Stimulated activated CD8-positive, alpha-beta memory T cell treated with anti-CD3 and anti-CD28 coated beads, Interleukin-15, amount 100 ng/mL, for 48 hours (primary cell): Measurements from ENCODE around the gene ACVRL1.
A peak's percentile ranks its signal among the peaks of the same experiment; 100 is the strongest.
"Not testable (repeated sequence)": the region's sequence is repeated elsewhere in the genome, so short reads cannot be mapped to it uniquely, and the experiment has no call there.

Source experiments
- DNase-seq, 2 donors: peaks; one replicate each; pipeline ENCODE4 v3.0.0-alpha.2; 2020; ENCODE audit warnings: low read depth in 2 of 2

The ACVRL1 gene

DNA sequence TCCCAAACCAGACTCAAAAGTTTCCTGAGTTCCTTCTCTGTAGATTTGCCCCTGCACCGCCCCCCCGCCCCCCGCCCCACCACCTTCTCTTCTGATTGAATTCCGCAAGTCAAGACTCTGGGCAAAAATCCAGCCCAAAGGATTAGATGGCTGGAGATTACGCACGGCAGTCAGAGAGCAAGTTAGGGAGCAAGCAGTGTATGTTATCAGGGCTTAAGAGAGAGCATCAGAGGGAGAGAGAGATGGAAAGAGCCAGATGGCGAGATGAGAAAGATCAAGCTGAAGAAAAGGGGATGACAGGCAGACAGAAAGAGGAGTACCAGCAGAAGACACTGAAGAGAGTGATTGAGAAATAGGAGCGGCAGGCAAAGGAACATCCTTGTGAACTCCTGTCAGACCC lies 33.3 kb upstream of the ACVRL1 start:
- no peak for DNase-seq

DNA sequence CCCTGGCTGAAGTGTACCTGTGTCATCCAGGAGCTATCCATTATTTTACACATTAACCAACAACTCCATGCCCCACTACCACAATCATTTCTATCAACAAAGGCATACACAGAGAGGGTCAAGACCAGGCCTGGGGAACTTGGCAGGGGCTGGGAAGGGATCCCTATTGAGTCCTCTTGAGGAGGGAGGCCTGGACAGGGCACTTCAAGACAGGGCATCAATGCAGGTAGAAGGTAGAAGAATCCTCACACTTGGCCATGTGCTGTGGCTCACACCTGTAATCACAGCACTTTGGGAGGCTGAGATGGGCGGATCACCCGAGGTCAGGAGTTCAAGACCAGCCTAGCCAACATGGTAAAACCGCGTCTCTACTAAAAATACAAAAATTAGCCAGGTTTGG lies 32.8 kb upstream of the ACVRL1 start:
- no peak for DNase-seq

DNA sequence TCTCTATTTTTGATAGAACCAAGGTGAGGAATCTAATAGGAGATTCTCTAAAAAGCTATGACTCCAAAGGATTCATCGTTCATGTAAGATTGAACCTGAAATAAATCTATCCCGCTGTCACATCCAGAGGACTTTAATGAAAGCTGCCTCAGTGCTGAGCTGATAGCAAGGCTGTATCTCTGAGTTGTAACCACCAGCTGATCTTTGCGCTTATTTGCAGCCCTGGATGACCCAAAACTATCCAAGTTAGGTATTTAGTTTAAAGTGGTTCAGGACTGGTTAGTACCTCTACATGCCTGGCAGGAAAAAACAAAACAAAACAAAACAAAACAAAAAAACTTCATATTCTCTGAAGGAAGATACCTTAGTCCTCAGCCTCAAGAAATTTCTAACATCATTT lies 28.2 kb upstream of the ACVRL1 start:
- DNase-seq: no peak

DNA sequence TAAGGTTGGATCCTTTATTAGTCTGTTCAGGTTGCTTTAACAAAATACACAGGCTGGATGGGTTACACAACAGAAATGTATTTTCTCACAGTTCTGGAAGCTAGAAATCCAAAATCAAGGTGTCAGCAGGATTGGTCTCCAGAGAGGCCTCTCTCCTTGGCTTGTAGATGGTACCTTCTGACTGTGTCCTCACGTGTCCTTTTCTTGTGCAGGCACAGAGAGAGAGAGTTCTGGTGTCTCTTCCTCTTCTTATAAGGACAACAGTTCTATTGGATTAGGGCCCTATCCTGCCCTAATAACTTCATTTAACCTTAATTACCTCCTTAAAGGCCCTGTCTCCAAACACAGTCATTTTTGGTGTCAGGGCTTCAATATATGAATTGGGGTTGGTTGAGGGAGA lies 24.0 kb upstream of the ACVRL1 start:
- no peak for DNase-seq

DNA sequence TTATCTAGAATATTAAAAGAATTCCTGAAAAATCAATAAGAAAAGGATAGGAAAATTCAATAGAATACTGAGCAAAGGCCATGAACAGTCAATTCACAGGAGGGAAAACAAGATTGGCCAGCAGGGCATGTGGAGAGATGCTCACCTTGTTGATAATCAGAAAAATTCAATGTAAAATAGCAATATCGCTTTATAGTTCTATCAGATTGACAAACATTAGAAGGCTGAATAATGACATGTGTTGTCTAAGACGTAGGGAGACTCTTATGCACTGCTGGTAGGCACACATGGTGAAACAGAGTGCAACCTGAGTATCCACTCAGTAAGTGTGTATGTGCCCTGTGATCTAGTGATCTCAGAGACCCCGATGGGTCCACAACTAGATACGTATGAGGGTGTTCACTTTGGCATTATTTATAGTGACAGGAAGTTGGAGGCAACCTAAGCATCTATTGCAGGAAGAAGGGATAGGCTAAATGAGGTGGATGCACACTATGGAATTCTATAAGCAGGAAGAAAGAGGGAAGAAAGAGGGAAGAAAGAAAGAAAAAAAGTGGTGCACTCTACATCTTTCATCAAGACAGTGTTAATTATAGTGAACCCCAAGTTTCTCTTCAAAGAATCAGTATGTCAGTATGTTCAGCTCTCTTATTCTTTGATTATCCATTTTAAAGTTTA lies 23.2 kb upstream of the ACVRL1 start:
- DNase-seq: no peak

DNA sequence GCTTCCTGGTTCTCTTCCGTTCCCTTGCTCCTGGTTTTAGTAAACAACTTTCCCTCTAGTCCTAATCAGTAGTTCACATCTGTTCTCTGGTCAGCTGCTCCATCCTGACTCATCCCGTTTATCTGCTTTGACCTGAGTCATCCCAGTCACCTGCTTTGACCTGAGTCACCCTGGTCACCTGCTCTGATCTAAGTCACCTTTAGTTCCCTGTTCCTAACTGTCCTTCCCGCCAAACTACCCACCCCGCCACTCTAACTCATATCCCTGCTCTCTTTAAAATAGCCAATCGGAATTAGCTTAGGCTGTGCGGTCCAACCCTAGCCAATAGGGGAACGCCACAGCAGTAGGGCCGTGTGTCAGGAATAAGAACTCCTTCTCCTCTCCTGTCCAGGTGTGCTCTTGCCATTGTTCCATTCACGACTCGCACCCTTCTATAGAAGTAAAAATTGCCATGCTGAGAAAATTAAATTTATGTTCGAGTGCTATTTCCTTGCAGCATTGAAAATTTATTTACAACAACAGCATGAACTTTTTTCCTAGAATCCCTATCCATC lies 22.6 kb upstream of the ACVRL1 start:
- DNase-seq: no peak

DNA sequence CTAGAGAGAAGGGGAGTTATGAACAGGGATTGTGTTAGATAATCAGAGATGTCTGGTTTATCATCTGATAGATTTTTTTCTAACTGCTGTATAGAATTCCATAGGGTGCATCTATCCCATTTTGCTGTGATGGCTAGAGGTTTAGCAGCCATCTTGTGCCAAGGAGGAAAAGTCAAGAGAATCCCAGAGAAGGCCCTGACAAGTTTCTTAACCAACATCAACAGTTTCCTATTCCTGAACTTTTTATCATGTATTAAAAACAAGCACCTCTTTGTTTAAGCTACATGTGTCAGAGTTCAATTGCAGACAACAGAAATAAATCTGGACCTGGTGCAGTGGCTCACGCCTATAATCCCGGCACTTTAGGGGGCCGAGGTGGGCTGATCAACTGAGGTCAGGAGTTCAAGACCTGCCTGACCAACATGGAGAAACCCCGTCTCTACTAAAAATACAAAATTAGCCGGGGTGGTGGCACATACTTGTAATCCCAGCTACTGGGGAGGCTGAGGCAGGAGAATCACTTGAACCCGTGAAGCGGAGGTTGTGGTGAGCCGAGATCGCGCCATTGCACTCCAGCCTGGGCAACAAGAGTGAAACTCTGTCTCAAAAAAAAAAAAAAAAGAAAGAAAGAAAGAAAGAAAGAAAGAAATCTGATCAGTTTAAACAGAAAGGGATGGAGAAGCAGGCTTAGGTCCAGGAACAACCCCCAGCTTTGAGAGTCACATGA lies 21.8 kb upstream of the ACVRL1 start:
- DNase-seq: not testable (repeated sequence)

DNA sequence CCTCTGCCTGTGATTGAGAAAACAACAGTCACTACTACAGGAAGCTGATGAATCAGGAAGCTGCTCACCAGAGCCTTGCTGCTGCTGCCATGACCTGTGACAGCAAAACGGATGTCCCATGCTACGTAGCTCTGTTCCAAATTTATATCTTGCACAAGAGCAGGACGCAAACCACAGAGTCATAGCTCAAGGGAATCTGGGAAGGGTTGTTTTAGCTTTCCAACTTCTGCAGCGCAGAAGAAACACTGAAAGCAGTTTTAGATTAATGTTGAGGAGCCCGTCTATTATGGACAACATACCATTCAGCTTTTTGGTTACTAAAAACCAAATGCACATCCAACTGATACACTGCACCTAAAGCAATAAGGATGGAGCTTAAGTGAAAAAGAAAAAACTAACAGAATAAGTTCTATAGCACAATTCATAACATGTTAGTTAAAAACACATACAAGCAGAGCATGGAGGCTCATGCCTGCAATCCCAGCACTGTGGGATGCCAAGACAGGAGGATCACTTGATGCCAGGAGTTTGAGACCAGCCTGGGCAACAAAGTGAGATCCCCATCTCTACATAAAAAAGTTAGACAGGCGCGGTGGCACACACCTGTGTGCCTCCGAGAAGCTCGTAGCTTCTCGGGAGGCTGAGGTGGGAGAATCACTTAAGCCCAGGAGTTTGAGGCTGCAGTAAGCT lies 21.1 kb upstream of the ACVRL1 start:
- DNase-seq: no peak

DNA sequence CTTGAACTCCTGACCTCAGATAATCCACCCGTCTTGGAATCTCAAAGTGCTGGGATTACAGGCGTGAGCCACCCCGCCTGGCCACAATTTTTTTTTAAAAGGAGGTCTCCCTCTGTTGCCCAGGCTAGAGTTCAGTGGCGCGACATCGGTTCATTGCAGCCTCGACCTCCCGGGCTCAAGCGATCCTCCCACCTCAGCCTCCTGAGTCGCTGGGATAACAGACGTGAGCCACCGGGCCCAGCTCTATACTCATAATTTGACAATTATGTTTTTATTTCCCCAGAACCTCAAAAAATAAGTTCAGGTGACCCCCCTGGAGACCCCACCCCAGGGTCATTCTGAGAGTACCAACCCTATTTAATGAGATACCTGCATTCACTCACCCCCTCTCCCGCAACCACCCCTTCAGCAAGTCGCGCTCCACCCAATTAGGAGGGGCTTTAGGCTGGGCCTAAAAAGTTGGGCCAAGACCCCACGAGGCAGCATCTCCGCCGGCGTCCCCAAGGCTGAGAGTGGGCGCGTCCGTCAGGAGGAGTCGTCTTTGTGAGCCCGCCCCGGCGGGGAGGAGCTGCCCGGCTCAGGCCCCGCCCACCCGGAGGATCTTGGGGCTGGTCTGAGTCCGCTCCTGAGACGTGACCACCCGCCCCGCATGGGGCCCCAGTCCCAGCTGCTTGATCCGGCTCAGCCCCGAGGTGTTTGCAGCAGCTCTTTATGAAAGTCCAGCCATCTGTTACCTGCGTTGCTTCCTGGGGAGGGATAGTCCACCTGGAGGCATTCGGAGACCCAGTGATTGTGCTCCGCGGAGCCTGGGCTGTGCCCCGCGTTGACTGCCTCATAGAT lies 19.6 kb upstream of the ACVRL1 start, which contains the start of gene ANKRD33:
Gene ANKRD33 (plus strand): TSS at position 628 of the 840 bp plus-strand sequence. CDS start 84 bp downstream, at position 712.
- DNase-seq: peak in 1 of 2 donors; percentile 10

DNA sequence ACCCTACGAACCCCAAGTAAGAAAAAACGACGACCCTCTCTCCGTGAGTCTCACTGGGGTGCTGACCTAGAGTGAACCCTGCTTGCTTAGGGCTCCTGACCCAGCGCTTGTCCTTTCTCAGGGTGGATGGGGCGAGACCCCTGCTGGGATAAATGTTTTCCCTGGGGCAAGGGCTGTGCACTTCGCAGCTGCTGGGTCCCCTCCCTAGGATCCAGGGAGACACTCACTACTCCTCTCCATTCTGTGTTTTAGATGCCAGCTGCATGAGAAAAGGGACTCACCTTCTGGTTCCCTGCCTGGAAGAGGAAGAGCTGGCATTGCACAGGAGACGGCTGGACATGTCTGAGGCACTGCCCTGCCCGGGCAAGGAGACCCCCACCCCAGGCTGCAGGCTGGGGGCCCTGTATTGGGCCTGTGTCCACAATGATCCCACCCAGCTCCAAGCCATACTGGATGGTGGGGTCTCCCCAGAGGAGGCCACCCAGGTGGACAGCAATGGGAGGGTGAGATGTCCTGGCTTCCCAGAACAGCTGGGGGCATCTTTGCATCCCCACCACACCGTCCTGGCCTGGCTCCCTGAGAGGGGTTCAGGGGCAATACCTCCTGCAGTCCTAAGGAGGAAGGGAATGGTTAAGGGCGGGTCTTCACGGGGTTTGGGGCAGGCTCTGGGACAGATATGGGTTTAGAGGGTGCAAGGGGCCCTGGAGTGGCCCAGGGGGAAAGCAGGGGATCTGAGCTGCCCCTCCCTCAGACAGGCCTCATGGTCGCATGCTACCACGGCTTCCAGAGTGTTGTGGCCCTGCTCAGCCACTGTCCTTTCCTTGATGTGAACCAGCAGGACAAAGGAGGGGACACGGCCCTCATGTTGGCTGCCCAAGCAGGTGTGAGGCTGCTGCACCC lies 18.7 kb upstream of the ACVRL1 start:
- no peak for DNase-seq

DNA sequence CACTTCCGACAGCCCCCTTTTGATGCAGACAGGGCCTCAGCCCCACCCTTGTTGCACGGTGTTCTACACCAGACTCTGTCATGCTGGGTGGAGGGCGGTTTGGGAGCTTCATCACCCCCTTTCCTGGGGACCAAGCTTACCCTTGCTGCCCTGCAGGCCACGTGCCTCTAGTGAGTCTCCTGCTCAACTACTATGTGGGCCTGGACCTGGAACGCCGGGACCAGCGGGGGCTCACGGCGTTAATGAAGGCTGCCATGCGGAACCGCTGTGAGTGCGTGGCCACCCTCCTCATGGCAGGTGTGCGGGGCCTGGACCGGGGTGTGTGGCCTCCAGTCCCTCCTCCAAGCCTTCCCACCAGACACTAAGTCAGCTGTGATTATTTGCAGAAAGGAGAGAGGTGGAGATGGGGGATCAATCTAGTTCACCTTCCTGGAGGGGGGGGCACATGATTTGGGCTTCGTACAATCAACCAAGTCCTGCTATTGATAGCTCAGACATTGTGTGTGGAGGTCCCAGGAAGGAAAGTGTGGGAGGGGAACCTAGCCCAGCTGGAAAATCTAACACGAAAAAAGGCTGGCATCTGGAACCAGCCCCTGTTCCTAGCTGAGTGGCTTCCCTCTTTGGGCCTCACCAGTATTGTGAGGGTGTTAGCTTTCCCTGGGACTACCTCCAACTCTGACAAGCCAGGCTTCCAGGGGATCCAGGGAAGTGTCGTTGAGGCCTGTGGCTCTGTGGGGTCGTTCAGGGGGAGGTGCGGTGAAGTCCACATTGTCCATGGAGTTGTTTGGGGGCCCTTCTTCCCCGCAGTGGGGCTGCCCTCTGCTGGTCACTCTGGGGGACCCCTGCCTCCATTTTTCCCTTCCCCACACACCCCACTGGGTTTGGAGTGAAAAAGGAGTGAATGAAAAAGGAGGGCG lies 17.8 kb upstream of the ACVRL1 start:
- DNase-seq: no peak

DNA sequence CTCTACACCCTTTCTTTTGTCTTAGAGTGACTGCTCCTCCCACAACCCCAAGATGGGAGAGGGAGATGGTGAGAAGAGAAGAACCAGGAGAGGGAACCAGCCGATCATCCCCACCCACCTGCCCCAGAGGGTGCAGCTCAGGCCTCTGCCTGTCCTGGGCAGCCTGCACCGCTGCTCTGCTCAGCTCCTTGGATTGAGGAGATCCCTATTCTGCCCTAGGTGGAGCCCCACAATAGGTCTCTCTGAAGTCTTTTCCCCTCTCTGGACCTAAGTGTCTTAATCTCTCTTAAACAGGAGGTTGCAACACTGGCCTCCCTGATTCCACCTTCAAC lies 17.2 kb upstream of the ACVRL1 start:
- no peak for DNase-seq

DNA sequence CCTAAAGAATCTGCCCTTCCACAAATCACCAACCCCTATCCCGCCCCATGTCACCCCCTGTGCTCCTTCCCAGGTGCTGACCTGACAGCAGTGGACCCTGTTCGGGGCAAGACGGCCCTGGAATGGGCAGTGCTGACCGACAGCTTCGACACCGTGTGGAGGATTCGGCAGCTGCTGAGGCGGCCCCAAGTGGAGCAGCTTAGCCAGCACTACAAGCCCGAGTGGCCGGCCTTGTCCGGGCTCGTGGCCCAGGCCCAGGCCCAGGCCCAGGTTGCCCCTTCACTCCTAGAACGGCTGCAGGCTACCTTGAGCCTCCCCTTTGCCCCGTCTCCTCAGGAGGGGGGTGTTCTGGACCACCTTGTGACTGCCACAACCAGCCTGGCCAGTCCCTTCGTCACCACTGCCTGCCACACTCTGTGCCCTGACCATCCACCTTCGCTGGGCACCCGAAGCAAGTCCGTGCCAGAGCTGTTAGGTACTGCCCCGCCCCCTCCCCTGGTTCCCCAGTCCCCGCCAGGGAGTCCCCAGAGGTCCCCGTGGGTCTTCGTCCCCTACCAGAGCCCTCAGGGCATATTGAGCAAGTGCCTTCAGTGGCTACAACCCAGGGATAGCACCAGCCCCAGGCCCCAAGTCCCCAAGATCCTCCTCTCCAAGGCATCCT lies 16.7 kb upstream of the ACVRL1 start:
- no peak for DNase-seq

DNA sequence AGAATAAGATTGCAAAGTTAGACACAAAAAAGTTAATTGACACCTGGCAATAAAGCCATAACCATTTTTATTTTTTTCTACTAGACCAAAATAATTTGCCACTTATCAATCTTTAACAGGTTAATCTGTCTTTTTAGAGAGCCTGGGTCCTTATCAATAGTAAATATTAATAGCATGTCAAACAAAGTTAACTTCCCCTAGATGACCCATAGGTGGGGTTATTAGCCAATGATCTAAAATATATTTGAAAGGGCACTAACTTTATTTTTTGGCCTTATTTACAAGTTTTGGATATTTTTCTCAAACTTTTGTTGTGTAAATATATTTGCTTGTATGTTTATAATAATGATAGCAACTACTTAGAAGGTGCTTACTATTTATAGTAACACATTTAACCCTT lies 15.5 kb upstream of the ACVRL1 start:
- DNase-seq: no peak

DNA sequence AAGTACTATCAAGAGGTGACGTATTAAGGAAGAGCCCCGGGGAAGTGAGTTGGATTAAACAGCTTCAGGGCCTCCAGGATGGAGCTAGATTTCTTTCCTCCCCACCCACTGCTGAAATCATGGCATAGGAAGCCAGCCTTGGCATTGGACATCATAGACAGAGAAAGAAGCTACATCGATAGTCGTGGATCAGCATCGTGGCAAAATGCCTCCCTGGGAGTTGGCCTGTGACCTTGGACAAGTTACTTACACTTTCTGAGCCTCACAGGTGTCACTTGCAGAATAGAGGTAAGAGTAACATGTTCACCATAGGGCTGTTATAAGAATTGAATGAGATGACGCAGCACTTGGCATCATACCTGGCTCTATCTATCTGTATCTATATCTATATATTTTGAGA lies 13.5 kb upstream of the ACVRL1 start:
- DNase-seq: no peak

DNA sequence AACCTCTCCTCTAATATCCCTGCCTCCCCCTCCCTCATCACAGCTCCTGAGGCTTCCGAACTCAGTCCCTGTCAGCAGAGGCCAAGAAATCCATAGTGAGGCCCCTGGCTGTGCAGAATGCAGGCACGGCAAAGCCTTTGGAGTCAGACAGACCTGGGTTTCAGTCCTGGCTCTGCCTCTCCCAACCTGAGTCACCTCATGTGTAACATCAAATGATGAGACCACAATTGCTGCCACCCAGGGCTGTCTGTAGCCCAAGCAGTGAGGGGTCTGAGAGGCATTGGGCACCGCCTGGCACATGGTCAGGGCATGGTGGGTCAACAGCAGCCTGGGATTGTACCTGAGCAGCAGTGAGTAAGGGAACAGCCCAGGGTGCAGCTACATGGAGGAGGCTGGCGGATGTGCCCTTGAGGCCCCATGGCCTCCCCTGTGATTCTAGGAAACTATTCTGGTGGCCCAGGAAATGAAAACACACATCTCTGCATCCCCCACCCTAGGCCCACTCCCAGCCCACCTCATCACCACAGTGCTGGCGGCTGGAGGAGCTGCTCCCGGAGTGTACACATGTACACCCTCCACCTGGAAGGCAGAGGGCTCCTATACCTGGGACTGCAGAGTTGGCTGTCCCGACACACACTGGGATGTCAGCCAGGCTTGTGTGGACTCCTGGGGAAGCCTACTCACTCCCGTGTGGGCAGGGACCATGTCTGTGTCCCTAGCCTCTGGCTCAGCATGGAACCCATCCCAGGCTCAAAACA lies 11.7 kb upstream of the ACVRL1 start:
- DNase-seq: no peak

DNA sequence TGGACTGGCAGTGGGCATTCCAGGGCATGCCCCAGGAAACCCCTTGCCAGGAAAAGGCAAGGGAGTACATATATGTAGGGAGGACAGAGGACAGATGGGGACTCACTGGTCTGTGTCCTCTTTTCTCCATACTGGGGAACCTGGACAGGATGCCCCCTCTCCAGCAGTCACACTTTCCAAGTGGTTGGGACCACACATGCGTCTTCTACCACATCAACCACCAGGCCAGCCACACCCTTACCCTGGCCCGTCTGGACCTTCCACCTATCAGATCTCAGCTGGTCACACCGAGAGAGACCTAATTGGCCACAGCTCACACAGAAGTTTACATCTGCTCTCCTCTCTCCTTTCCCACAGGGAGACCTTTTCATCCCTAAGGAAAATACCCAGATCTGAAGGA lies 11.1 kb upstream of the ACVRL1 start:
- DNase-seq: no peak

DNA sequence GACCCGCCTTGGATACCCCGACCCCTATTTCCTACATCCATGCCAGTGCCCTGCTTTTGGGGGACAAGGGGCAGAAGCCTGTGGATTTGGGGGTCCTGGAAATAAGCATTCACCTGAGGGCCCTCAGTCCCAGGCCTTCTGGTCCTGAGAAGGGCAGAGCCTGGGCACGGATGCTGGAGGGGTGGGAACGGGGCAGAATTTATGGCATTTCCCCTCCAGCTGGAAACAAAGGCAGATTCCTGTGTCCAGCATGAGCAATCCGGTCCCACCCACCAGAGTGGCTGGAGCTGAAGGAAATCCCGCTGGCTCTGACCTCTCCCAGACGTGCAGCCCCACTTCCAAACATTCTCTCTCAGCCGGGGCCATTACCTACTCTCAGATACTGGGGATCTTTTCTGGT lies 10.1 kb upstream of the ACVRL1 start:
- DNase-seq: no peak
